ENCODE data around the gene DUSP28. TPM values are rescaled to one million over a fixed set of nuclear protein-coding genes. Genes with fewer than 3 reads are reported as not detected.
"Not testable (repeated sequence)": the region's sequence is repeated elsewhere in the genome, so short reads cannot be mapped to it uniquely, and the experiment has no call there.

DUSP28 gene
- total RNA-seq, 1 donor from 2014 or later = 72.3 TPM

GRCh38 chr2:240559286-240559685 lies 871 bp upstream of the DUSP28 start:
- intact Hi-C loops (cut with DNase I) = no loop called here
- TF ChIP-seq CTCF (IDR thresholded peaks at IDR 0.05) = no peak
- no peaks in the 10 kb centered on the region for H3K27me3 ChIP-seq
- no peaks in the 10 kb centered on the region for H3K9me3 ChIP-seq
- no peaks in the 10 kb centered on the region for H3K36me3 ChIP-seq
- peaks cover 19 to 25% of the 10 kb centered on the region in 2 donors for H3K4me1 ChIP-seq
- no peak overlapping the region for H3K27ac ChIP-seq
- H3K4me3 ChIP-seq = peak overlapping the region in 1 of 2 donors; percentile 72
- DNase-seq (ENCODE audit: low spot score in 2 of 2) = no peak

DNA sequence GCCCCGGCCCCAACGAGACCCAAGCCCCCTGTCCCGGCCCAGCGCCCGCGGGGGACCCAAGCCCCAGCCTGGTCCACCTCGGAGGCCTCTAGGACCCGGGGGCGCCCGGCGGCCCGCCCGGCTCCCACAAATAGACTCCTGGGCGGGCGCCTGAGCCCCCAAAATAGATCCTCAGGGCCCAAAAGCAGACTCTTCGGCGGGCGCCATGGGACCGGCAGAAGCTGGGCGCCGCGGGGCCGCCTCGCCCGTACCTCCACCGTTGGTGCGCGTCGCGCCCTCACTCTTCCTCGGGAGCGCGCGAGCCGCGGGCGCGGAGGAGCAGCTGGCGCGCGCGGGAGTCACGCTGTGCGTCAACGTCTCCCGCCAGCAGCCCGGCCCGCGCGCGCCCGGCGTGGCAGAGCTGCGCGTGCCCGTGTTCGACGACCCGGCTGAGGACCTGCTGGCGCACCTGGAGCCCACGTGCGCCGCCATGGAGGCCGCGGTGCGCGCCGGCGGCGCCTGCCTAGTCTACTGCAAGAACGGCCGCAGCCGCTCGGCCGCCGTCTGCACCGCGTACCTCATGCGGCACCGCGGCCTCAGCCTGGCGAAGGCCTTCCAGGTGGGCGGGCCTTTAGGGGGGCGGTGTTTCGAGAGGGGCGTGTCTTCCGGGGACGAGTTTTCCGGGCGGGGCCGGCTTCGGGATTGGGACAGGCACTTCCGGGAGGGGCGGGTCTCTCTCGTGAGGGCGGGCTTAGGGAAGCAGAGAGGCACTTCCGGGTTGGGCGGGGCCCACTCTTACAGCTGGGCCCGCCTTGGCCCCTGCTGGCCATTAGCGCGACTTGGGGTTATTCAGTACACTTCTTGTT lies 545 bp downstream of the DUSP28 start:
- peak; percentile 96 to 100 for DNase-seq (ENCODE audit: low spot score in 2 of 2)
- peaks cover 20 to 29% of the 10 kb centered on the region in 2 donors for H3K4me1 ChIP-seq
- intact Hi-C loops (cut with DNase I) = loop anchor here (1.0 to 10.0 kb wide), 9 partner anchors 8 to 944 kb away; partner anchors contain the start of genes CAPN10, GPC1, PASK and RNPEPL1

DNA sequence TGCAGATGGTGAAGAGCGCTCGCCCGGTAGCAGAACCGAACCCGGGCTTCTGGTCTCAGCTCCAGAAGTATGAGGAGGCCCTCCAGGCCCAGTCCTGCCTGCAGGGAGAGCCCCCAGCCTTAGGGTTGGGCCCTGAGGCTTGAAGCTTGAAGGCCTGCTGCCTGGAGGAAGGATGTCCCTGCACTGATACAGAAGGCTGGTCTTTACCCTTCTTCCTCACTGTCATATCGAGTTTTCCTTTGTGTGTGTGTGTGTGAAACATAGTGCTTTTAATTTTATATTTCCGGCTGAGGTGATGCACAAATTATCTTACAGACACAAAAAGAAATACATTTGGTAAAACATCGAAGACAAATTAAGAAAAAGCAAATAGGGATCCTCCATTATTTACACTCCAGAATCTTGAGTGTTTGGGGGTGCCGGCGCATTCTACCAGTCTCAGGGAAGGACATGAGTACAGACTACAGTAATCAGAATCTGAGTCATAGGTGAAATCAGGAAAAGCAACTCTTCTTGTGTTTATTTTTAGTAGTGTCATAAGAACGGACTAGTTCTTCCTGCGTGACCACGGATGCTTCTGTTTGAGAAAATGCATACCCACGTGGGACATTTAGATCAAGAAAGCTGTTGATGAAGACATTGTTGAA lies 1.3 kb downstream of the DUSP28 start:
- intact Hi-C loops (cut with DNase I) = loop anchor here (1.0 to 10.0 kb wide), 8 partner anchors 25 to 943 kb away; partner anchors contain the start of genes CAPN10, GPC1, PASK and SNED1
- no peak for DNase-seq (ENCODE audit: low spot score in 2 of 2)
- no peaks in the 10 kb centered on the region for H3K9me3 ChIP-seq
- TF ChIP-seq CTCF (IDR thresholded peaks at IDR 0.05) = peak in 1 of 3 experiments; percentile 0
- H3K4me3 ChIP-seq = peak overlapping the region; percentile 68 to 72
- peaks cover 24 to 35% of the 10 kb centered on the region in 2 donors for H3K4me1 ChIP-seq
- H3K27me3 ChIP-seq = no peaks in the 10 kb centered on the region
- H3K36me3 ChIP-seq = no peaks in the 10 kb centered on the region
- H3K27ac ChIP-seq = peak overlapping the region; percentile 76 to 98

More for the DNA sequence above, 545 bp downstream of the DUSP28 start:
- H3K4me3 ChIP-seq = peak overlapping the region; percentile 68 to 72
- peak; percentile 30 to 34 (median 34) for TF ChIP-seq CTCF (IDR thresholded peaks at IDR 0.05)
- no peaks in the 10 kb centered on the region for H3K9me3 ChIP-seq
- peak overlapping the region; percentile 94 to 98 for H3K27ac ChIP-seq
- H3K27me3 ChIP-seq = no peaks in the 10 kb centered on the region
- no peaks in the 10 kb centered on the region for H3K36me3 ChIP-seq

GRCh38 chr2:240563231-240563630 lies 3.1 kb downstream of the DUSP28 start:
- H3K9me3 ChIP-seq; H3K27ac ChIP-seq; H3K36me3 ChIP-seq; DNase-seq (ENCODE audit: low spot score in 2 of 2); H3K4me3 ChIP-seq; H3K27me3 ChIP-seq: not testable (repeated sequence)
- intact Hi-C loops (cut with DNase I) = loop anchor here (5.0 to 10.0 kb wide), 6 partner anchors 126 to 942 kb away; partner anchors contain the start of genes GPC1, PASK, SNED1 and STK25
- H3K4me1 ChIP-seq = peaks cover 22 to 27% of the 10 kb centered on the region in 2 donors

- no peak for DNase-seq (ENCODE audit: low spot score in 2 of 2)
- TF ChIP-seq CTCF (IDR thresholded peaks at IDR 0.05) = no peak
- Histone ChIP-seq H3K9me3 (no peaks in the 10 kb centered on the region), H3K27ac (no peak overlapping the region), H3K36me3 (no peaks in the 10 kb centered on the region), H3K4me3 (no peak overlapping the region), H3K4me1 (peaks cover 25 to 26% of the 10 kb centered on the region in 2 donors), H3K27me3 (no peaks in the 10 kb centered on the region)
- intact Hi-C loops (cut with DNase I) = loop anchor here (5.0 to 10.0 kb wide), 6 partner anchors 127 to 941 kb away; partner anchors contain the start of genes GPC1, PASK, SNED1 and STK25
Measured at GRCh38 chr2:240563951-240564560, 3.9 kb downstream of the DUSP28 start.
